Left cardiac atrium (tissue), 4 donors: ENCODE measurements around the gene KCNMA1. TPM values are rescaled to one million over a fixed set of nuclear protein-coding genes. Genes with fewer than 3 reads are reported as not detected.
"Not testable (repeated sequence)": the region's sequence is repeated elsewhere in the genome, so short reads cannot be mapped to it uniquely, and the experiment has no call there.

Experiments used
- ATAC-seq, 2 donors: fragments of 200-7000 bp; cut with Tn5 transposase; one replicate each; pipeline ENCODE4 v1.9.1; 2020; ENCODE audit warnings: mild to moderate bottlenecking in 2 of 2, moderate library complexity in 2 of 2
- DNase-seq: peaks from one replicate; pipeline ENCODE4 v3.0.0-alpha.2; 2020
- intact Hi-C, 2 donors: fragments of 100-400 bp; cut with DNase I; formaldehyde crosslinking; loops; one replicate each; pipeline versions ENCODE4 v1.14.1 to v1.15.1; 2022 to 2023
- total RNA-seq, 2 donors: library from RNA; stranded (reverse); fragmentation: NEBNext Ultra II Directional; extraction: Animal tissue kit (Norgen Biotek cat#: 25700); gene quantifications; one replicate each; pipeline ENCODE4 v1.2.1, GENCODE V29; 2021
- donor health status: DM: no; HTN: yes; CAD: no.
- donor health status: DM: no; HTN: yes; CAD: no; lungs with severe emphysema.
- donor health status: DM: yes; HTN: yes; CAD: no.
- donor health status: Dilated cardiomyopathy.

Gene KCNMA1
- total RNA-seq, 2 donors from 2014 or later, result 4.1 to 5.3 TPM

DNA sequence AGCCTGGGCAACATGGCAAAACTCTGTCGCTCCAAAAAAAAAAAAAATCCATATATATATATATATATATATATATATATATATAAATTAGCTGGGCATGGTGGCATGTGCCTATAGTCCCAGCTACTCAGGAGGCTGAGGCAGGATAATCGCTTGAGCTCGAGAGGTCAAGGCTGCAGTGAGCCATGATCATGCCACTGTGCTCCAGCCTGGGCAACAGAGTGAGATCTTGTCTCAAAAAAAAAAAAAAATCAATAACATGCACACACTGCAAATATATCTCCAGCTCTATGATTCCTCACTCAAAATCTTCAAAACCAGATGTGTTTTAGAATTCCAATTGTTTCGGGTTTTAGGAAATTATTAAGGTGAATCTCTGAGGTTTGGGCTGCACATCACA, 65.1 kb downstream of the KCNMA1 start:
- ATAC-seq, intact Hi-C loops, DNase-seq: not testable (repeated sequence)

DNA sequence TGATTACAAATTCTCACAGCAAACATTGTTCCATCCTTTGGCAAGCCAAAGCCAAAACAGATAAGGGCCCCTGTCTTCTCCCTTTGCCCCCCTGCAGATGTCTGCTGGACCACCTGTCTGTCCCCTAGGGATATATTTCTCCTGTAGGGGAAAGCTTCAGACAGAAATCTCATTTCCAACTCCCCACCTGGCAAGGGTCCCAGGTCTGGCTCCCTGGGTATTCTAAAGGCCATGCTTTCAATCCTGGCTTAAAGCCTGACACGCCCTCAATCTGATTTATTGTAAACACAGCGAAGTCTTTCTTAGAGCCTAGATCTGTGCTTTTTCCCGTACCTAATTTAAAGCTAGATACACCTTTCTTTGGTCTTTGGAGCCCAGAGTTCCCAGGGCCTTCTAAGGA, 66.1 kb downstream of the KCNMA1 start:
- DNase-seq, result no peak
- no peak for ATAC-seq
- intact Hi-C loops, result no loop called here

DNA sequence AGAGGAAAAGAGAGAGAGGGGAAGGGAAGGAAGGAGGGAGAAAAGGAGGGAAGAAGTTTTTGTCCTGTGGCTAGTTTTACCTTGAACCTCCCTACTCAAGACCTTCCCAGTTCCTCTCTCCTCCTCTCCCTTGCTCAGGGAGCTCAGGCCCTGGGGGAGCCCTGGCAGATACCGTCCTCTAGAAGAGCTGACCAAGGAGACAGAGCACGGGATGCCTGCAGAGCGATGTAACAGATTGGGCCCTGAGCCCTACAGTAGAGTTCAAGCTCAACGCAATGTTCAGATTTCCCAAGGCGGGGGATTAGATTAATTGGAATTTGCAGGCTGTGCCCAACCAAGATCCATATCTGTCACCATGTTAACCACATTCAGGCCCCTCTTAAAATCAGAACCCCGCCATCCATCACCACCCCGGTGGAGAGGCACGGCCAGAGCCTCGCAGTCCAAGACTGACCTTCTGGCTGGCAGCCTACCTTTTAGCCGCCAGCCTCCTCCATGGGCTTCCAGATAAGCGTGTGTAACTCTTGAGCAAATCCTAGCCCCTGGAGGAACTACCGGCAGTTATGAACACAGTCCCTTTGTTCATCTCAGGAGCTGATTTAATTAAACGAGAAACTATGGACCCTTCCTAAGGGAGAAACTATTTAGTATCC, 70.6 kb downstream of the KCNMA1 start:
- intact Hi-C loops, result no loop called here
- ATAC-seq (peak in 1 of 2 donors; percentile 27), DNase-seq (no peak)

DNA sequence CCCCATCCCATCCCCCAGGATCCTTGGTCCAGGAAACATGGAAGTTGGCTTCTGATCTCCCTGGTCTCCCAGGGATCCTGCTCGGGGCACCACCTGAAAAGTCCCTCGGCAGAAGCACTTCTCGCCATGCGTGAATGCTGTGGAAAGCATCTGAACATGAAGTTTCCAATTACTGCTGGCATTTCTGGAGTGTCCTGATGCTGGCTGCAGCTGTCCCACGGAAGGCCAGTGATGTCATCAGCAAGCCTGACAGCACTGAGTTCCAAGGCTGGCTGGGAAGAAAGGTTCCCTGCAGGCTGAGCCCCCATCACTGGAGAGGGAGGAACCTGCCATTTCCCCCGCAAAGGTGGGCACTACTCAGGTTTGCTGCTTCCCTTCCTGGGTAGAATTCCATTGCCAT, 71.4 kb downstream of the KCNMA1 start:
- intact Hi-C loops, result no loop called here
- DNase-seq, result no peak
- ATAC-seq, result no peak

DNA sequence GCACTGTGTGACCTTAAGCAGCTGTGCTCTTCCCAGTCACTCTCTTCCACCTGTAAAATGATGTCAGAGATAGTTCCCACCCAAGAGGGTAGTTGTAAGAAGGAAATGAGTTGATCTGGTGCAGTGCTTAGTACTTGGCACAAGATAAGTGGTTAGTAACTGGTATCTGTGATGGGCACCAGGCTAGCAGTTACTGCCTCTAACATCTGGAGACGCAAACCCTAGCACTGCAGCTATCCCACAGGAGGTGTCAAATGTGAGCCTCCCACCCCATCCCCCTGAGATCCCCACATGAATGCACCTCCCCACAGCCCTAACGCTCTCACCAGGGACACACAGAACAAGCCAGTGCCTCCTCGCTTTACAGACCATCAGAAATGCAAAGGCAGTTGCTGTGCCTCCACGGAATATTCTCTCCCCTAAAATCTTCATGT, 72.0 kb downstream of the KCNMA1 start:
- intact Hi-C loops, result no loop called here
- ATAC-seq, result no peak
- DNase-seq, result no peak

DNA sequence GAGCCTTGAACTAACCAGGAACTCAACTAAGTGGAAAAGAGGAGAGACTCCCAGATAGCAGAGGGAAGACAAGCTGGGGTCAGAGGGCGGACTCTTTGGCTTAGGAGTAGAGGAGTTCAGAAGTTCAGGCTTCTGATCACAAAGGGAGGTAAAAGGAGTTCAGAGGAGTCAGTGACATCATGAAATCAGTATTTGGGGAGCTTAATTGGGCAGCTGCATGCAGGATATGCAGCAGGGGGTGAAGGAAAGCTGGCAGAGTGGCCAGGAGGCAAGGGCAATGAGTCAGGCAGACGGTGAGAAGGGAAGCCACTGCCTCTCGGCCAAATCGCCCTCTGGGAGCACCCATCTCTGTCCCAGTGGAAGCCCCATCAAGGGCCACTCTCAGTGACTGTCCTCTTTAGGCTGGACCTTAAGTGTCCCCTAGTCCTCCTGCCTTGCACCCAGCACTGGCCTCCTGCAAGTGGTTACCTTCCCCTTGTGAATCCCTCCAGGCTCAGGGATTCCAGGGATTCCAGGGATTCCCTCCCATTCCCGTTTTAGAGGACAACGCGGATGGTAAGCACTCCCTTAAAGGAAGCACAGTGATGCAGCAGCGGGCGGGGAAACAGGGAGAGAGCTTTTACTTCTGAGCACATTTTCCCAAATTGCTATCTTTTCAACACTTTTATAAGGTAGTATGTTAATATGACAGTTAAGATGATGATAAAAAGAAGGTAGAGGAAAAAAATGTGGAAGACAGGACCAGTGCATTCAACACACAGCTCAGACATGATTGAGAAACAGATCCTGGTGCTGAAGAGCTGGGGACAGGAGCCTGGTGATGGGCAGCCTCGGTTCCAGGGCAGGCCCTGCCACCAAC, 72.6 kb downstream of the KCNMA1 start:
- DNase-seq (no peak), ATAC-seq (peak in 1 of 2 donors; percentile 77)
- intact Hi-C loops, result no loop called here

DNA sequence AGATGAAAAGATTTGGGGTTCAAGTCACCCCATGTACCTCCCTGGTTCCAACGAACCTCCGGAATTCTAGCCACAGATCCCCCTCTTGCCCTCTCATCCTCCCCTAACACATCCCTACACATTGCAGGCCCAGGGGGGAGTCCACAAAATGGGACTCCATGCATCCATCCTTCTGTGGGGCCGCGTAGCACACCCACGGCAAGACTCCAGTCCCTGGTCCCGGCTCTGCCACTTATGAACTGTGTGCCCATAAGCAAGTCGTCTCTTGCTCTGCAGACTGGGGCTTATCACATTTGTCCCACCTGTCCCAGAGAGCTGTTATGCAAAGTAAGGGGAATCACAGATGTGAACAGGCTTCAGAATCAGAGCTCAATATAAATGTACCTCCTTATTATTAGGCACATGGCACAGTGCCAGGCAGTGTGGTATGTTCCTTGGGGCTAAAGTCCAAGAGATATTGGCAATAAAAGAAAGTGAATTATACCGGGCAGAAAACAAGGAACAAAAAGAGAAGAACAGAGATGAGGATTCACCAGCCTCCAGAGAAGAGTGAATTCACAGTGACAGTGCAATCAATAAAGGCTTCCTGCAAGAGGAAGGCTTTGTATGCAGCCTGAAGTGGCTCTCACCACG, 73.9 kb downstream of the KCNMA1 start:
- intact Hi-C loops, result no loop called here
- DNase-seq (no peak), ATAC-seq (no peak)

DNA sequence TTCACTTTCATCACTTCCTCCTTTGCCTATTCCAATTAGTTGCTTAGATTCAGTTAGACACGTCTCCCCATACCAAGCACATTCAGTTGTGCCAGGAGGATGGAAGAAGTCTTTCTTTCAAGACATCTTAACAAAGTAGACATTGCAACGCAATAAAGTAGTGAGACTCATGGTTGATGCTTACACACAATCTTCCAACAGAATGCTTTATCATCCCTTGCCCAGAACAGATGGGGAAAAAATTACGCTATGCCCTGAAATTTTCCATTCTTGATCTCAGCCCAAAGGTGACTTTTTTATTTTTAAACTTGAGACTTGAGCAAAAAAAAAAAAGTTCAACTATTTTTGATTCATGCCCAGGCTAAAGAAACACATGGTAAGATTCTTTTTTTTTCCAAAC, 74.9 kb downstream of the KCNMA1 start:
- intact Hi-C loops, result no loop called here
- ATAC-seq (no peak), DNase-seq (no peak)

DNA sequence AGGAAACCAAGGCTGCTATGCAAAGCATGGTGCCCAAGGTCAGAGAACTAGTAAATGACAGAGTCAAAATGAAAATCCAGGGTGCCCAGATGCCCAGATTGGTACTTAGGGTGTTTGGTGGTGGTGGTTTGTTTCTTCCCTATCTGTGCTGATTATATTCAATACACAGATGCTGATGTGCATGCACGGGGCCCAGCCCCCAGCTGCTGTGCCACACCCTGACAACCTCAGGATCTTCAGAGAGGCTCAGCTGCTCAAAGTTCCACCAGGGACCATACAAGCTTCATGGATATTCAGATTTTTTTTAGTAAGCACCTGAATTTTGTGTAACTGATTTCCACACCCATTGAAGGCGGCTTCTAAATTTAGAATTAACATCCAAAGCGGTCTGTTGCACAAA, 75.6 kb downstream of the KCNMA1 start:
- intact Hi-C loops, result no loop called here
- ATAC-seq (no peak), DNase-seq (no peak)

DNA sequence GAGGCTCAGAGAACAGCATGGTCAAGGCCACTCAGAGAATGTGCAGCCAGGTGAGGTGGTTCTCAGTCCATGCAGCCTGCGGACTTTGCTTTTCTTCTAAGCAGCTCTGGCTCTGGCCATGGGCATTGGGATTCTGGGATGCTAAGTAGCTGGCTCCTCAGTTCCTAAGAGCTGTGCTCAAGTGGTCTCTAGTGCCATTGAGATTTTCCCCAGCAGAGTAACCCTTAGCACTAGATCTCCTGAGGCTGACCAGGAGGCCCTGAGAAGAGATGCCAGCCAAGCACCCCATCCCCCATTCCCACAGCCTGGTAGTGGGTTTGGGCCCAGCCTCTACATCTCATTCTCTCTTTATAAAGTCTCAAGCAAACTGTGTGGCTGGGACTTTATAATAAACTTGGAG, 77.1 kb downstream of the KCNMA1 start:
- DNase-seq (no peak), ATAC-seq (no peak)
- intact Hi-C loops, result no loop called here

DNA sequence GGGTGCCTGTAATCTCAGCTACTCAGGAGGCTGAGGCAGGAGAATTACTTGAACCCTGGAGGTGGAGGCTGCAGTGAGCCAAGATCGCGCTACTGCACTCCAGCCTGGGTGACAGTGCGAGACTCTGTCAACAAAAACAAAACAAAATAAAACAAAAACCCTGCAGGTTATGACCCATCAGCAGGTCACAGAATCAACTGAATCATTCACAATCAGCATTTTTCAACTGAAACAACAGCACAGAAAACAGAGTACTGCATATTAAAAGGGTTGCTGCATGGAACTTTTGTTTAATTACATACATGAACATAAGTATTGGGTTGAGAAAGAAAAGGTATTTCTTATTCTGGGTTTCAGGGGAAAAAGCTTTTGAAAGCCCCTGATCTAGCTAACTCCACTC, 77.6 kb downstream of the KCNMA1 start:
- DNase-seq (no peak), ATAC-seq (no peak)
- intact Hi-C loops, result no loop called here

DNA sequence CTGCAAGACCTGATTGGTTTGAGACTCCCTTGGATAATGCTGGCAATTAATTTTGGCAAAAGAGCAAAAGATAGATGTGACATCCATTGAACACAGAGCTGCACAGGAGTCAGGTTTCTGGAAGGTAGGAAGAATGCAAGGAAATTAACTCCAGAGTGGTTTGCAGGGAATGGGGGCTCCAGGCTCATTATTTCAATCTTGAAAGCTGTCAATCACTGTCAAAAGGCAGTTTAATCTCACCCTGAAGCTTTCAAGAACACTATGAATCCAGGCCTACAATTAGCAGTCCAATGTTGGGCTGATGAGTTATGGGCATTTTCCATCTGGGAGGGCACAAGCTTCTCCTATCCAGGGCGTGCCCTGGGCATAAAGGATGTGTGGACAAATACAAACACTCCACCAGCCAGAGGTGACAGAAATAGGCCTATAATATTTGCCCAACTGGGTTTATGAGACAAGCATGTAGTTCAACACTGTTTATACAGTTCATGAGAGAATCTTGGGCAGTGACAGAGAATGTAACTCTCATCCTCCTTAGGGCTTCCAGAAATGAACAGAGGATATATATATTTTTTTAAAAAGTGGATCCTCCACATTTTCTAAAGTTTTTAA, 80.5 kb downstream of the KCNMA1 start:
- DNase-seq (no peak), ATAC-seq (no peak)
- intact Hi-C loops, result no loop called here

DNA sequence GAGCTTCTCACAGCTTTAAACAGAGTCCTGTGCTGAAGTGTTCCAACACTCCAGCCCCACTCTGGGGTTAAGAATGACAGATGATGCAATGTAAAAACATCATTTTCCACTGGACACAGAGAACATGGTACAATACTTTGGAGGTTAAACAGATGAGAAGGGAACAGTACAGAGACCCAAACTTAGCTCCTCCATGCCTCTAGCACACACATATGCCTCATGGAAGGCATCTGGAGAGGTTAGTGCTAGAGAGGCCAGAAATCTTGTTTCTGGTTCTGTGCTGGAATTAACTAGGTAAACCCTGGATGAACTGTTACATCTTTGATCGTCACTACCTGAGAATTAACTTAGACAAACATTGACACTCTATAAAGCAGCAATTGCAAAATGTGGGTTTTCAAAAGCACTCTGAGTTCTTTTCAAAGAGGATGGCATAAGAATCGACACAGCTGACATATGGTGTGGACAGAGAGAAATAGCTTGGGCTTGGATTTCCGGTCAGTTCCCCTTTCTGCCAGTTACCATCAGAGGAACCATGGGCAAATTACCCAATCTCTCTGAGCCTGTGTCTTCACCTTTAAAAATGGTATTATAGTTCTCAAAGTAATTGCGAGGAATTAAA, 81.9 kb downstream of the KCNMA1 start:
- DNase-seq, result no peak
- ATAC-seq, result peak in 1 of 2 donors; percentile 24

DNA sequence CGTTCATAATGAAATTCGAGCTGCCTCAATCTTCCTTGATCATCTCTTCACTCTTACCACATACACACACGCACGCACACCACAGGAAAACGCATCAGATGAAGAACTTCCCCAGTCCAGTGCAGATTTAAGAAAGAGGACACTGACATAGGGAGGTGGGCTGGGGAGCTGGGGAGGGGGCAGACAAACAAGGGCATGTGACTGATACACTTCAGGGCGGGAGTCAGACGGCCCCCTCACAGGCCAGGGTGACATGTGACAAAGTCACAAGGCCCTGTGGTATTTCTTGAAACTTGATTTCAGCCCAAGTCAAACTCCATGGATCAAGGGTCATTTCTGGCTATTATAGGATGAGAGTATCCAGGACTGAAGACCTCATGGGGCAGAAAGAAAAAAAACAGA, 82.6 kb downstream of the KCNMA1 start:
- ATAC-seq (peak; percentile 17 to 38), DNase-seq (no peak)
- intact Hi-C loops, result no loop called here

More for the DNA sequence above, 81.9 kb downstream of the KCNMA1 start:
- intact Hi-C loops, result no loop called here

DNA sequence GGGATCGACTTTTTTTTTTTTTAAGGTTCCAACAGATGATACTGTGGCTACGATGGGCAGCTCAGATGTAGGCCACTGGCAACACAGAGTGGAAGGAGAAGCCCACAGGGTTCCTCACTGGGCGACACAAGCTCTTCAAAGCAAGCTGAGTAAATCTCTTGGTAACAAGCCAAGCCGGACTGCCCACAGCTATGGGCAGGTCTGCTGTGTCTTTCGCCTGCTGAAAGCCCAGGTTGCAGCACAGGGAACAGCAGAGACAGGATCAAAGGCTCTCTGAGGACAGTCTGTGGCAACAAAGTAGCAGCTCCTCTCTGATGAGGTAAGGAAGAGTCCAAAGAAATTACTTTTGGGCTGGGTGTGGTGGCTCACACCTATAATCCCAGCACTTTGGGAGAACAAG, 83.6 kb downstream of the KCNMA1 start:
- DNase-seq, result no peak
- intact Hi-C loops, result no loop called here
- ATAC-seq, result no peak

DNA sequence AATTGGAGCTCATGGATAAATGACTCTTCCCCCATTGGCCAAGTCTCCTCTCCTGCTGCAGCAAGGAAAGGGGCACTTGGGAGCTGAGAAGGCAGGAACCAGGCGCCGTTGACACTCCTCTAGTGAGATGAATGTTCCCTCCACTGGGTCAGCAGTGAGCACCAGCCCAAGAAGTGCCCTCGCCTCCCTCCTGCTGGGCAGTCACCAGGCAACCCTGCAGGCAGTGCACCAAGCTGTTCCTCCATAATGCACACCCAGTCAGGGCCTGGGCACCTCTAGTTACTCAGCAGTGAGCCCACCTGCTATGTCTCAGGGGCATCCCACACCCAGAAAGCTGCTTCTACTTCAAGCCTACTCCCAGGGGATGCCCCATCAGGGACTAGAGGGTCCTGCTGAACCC, 84.3 kb downstream of the KCNMA1 start:
- no peak for ATAC-seq
- intact Hi-C loops, result no loop called here

DNA sequence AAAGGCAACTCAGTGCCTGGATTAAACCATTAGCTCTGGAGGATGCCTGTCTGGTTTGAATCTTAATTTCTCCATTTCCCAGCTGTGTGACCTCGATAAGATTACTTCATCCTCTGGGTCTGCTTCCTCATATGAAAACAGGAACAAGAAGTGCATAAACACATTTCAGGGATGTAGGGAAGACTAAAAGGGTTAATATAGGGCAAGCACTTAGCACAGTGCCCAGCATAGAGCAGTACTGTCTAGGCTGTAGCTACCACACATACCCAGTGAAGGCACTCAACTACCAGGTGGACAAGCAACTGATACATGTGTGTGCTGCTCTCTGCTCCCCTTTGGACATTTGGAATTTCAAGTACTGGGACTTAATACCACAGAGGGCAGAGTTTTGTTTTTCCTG, 85.4 kb downstream of the KCNMA1 start:
- peak; percentile 56 to 61 for ATAC-seq
- intact Hi-C loops, result no loop called here
- no peak for DNase-seq

More for the DNA sequence above, 84.3 kb downstream of the KCNMA1 start:
- no peak for DNase-seq

DNA sequence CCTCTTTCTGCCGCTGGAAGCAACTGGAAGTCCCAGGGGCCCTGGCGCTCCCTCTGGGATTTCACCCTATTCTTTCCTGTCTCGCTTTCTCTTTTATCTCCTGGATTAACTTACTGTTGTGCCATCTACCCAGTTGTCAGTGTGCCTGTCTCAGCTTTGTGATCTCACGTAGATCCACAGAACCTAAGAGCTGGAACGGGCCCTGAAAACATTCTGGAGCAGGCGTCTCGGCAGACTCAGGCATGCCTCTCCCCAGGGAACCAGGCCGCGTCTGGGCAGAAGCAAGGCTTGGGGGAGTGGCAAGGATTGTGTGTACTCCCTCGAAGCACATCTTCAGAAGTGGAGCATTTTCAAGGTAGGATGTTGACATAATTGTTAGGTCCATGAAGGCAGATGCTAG, 87.2 kb downstream of the KCNMA1 start:
- intact Hi-C loops, result no loop called here
- no peak for ATAC-seq

DNA sequence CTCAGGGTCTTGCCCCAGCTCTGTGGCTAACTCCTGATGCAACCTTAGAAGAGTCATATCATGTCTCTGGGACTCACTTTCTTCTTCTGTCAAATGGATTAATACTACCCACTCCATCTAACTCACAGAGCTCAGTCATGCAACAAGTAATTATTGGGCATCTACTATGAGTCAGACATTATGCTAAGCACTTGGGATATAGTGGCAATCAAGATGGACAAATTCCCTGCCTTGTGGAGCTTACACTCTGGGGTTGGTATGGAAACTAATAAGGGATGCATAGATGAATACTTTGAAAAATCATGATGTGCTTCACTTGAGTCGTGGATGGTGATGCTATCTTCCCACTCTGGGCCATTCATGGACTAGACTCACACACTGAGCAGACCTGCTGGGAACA, 88.9 kb downstream of the KCNMA1 start:
- DNase-seq, result no peak

More for the DNA sequence above, 87.2 kb downstream of the KCNMA1 start:
- no peak for DNase-seq

More for the DNA sequence above, 88.9 kb downstream of the KCNMA1 start:
- ATAC-seq, result no peak
- intact Hi-C loops, result no loop called here
